ENCODE data around the gene TSPAN32. TPM values are rescaled to one million over a fixed set of nuclear protein-coding genes. Genes with fewer than 3 reads are reported as not detected.
"Not testable (repeated sequence)": the region's sequence is repeated elsewhere in the genome, so short reads cannot be mapped to it uniquely, and the experiment has no call there.

TSPAN32 gene
- total and polyA plus RNA-seq, 5 donors from 2014 or later = 13.8 to 60.7 (median 43.0) TPM

DNA sequence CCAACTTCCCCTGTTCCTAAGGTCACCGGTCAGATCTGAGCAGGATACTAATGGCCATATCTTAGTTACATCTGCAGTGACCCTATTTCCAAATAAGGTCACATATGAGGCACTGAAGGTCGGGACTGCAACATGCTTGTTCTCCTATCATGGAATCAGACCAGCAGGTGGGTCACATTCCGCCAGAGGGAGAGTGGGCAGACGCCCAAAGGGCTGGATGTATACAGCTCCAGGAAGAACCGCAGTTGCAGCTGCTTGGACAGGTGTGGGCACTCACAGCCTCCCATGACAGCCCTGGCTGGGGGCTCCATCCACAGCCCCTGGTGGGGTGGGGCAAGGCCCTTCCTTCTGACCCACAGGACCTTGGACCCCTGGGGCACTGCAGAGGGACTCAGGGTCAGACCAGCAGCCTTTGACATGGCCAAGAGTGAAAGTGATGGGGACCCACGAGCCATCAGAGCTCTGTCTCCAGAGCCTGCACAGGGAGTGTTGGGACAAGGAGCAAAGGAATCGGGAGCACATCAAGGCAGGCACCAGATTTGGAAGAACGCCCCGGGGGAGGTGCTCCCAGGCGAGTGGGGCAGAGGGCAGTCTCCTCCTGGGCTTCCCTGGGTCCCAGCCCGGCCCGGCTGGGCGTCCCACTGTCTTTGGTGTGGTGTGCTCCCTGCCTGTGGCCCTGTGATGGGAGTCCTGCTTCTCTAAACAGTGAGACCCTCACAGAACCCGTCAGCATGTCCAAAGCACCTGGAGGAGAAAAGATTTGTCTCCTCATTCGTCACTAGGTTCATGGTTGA is 62.0 kb downstream of the TSPAN32 start:
- no peak overlapping the region for H3K4me3 Mint-ChIP-seq
- H3K36me3 Mint-ChIP-seq = peaks cover 7% of the 10 kb centered on the region
- no peaks in the 10 kb centered on the region for H3K27me3 ChIP-seq (ENCODE audit: control insufficient read depth, insufficient read depth, low read length)
- no peak overlapping the region for H3K27ac ChIP-seq (ENCODE audit: insufficient read depth, low read length, poor library complexity, severe bottlenecking)
- H3K4me1 ChIP-seq (ENCODE audit: control insufficient read depth, insufficient read depth, low read length, poor library complexity, severe bottlenecking) = no peaks in the 10 kb centered on the region
- H3K27me3 Mint-ChIP-seq = no peaks in the 10 kb centered on the region
- H3K4me1 Mint-ChIP-seq = peaks cover 0 to 2% (median 0%) of the 10 kb centered on the region in 4 donors
- ATAC-seq (ENCODE audit: low read depth in 2 of 2) = no peak
- H3K9me3 ChIP-seq (ENCODE audit: control insufficient read depth in 2 of 2, low read length in 2 of 2) = no peaks in the 10 kb centered on the region
- no peak for DNase-seq
- peak overlapping the region in 1 of 3 donors; percentile 44 for H3K27ac Mint-ChIP-seq
- no peak overlapping the region for H3K4me3 ChIP-seq (ENCODE audit: low read depth, low read length)
- H3K9me3 Mint-ChIP-seq = no peaks in the 10 kb centered on the region
- no peaks in the 10 kb centered on the region for H3K36me3 ChIP-seq (ENCODE audit: control insufficient read depth, insufficient read depth, low read length)

GRCh38 chr11:2364386-2364785 is 62.6 kb downstream of the TSPAN32 start:
- not testable (repeated sequence) for H3K27me3 Mint-ChIP-seq; H3K27ac ChIP-seq (ENCODE audit: insufficient read depth, low read length, poor library complexity, severe bottlenecking); DNase-seq; H3K27me3 ChIP-seq (ENCODE audit: control insufficient read depth, insufficient read depth, low read length); H3K9me3 ChIP-seq (ENCODE audit: control insufficient read depth in 2 of 2, low read length in 2 of 2); H3K4me3 Mint-ChIP-seq; H3K4me1 ChIP-seq (ENCODE audit: control insufficient read depth, insufficient read depth, low read length, poor library complexity, severe bottlenecking); H3K4me1 Mint-ChIP-seq; ATAC-seq (ENCODE audit: low read depth in 2 of 2); H3K36me3 ChIP-seq (ENCODE audit: control insufficient read depth, insufficient read depth, low read length); H3K36me3 Mint-ChIP-seq; H3K4me3 ChIP-seq (ENCODE audit: low read depth, low read length); H3K9me3 Mint-ChIP-seq
- H3K27ac Mint-ChIP-seq = peak overlapping the region in 1 of 3 donors; percentile 86

DNA sequence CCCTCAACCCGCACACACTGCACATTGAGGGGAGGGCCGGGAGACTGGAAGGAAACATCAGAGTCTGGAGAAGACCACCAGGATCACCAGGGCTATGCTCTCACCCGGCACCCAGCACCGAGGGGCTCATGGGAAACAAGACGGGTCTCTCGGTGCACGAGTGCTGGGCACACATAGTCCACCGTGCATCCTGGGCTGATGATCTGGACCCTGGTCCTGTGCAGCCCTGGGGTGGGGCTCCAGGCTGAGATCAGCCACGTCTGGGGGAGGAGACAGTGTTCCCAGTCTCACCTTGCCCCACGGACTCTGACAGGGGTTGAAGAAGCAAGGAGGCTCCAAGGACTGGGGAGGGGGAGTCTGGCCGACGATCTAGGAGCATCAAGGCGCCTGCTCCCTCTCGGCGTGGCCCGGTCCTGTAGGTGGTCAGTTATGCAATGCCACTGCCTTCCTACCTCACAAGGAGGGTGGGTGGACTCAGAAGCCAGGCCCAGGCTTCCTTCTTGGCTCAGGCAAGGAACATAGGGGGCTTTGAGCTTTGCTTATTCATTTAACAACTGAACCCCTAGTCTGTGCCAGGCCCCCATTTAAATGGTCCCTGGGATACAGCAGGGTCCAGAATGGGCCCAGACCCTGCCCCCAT is 63.9 kb downstream of the TSPAN32 start:
- no peaks in the 10 kb centered on the region for H3K36me3 ChIP-seq (ENCODE audit: control insufficient read depth, insufficient read depth, low read length)
- no peaks in the 10 kb centered on the region for H3K27me3 Mint-ChIP-seq
- no peak overlapping the region for H3K27ac ChIP-seq (ENCODE audit: insufficient read depth, low read length, poor library complexity, severe bottlenecking)
- DNase-seq = no peak
- H3K4me1 Mint-ChIP-seq = peaks cover 0 to 2% (median 0%) of the 10 kb centered on the region in 4 donors
- H3K4me3 Mint-ChIP-seq = no peak overlapping the region
- H3K4me1 ChIP-seq (ENCODE audit: control insufficient read depth, insufficient read depth, low read length, poor library complexity, severe bottlenecking) = no peaks in the 10 kb centered on the region
- H3K9me3 Mint-ChIP-seq = no peaks in the 10 kb centered on the region
- H3K27ac Mint-ChIP-seq = no peak overlapping the region
- peaks cover 7% of the 10 kb centered on the region for H3K36me3 Mint-ChIP-seq
- no peak overlapping the region for H3K4me3 ChIP-seq (ENCODE audit: low read depth, low read length)
- H3K9me3 ChIP-seq (ENCODE audit: control insufficient read depth in 2 of 2, low read length in 2 of 2) = no peaks in the 10 kb centered on the region
- no peak for ATAC-seq (ENCODE audit: low read depth in 2 of 2)
- H3K27me3 ChIP-seq (ENCODE audit: control insufficient read depth, insufficient read depth, low read length) = no peaks in the 10 kb centered on the region

GRCh38 chr11:2366276-2366675 is 64.5 kb downstream of the TSPAN32 start:
- Mint-ChIP-seq H3K27ac (no peak overlapping the region), H3K4me3 (no peak overlapping the region), H3K36me3 (peaks cover 7% of the 10 kb centered on the region), H3K27me3 (no peaks in the 10 kb centered on the region), H3K4me1 (peaks cover 0 to 2% (median 0%) of the 10 kb centered on the region in 4 donors), H3K9me3 (no peaks in the 10 kb centered on the region)
- Histone ChIP-seq H3K4me3 (ENCODE audit: low read depth, low read length) (no peak overlapping the region), H3K27ac (ENCODE audit: insufficient read depth, low read length, poor library complexity, severe bottlenecking) (no peak overlapping the region), H3K27me3 (ENCODE audit: control insufficient read depth, insufficient read depth, low read length) (no peaks in the 10 kb centered on the region), H3K9me3 (ENCODE audit: control insufficient read depth in 2 of 2, low read length in 2 of 2) (no peaks in the 10 kb centered on the region), H3K4me1 (ENCODE audit: control insufficient read depth, insufficient read depth, low read length, poor library complexity, severe bottlenecking) (no peaks in the 10 kb centered on the region), H3K36me3 (ENCODE audit: control insufficient read depth, insufficient read depth, low read length) (no peaks in the 10 kb centered on the region)
- DNase-seq = no peak
- ATAC-seq (ENCODE audit: low read depth in 2 of 2) = no peak

GRCh38 chr11:2366733-2367132 is 64.9 kb downstream of the TSPAN32 start:
- H3K27ac ChIP-seq (ENCODE audit: insufficient read depth, low read length, poor library complexity, severe bottlenecking) = no peak overlapping the region
- H3K4me1 Mint-ChIP-seq = peaks cover 0 to 3% (median 0%) of the 10 kb centered on the region in 4 donors
- no peaks in the 10 kb centered on the region for H3K36me3 ChIP-seq (ENCODE audit: control insufficient read depth, insufficient read depth, low read length)
- ATAC-seq (ENCODE audit: low read depth in 2 of 2) (no peak), DNase-seq (no peak)
- no peaks in the 10 kb centered on the region for H3K4me1 ChIP-seq (ENCODE audit: control insufficient read depth, insufficient read depth, low read length, poor library complexity, severe bottlenecking)
- H3K27ac Mint-ChIP-seq = no peak overlapping the region
- H3K27me3 ChIP-seq (ENCODE audit: control insufficient read depth, insufficient read depth, low read length) = no peaks in the 10 kb centered on the region
- H3K4me3 ChIP-seq (ENCODE audit: low read depth, low read length) = no peak overlapping the region
- H3K9me3 ChIP-seq (ENCODE audit: control insufficient read depth in 2 of 2, low read length in 2 of 2) = no peaks in the 10 kb centered on the region
- peaks cover 10% of the 10 kb centered on the region for H3K36me3 Mint-ChIP-seq
- H3K9me3 Mint-ChIP-seq = no peaks in the 10 kb centered on the region
- H3K27me3 Mint-ChIP-seq = no peaks in the 10 kb centered on the region
- H3K4me3 Mint-ChIP-seq = peak overlapping the region in 1 of 4 donors; percentile 23

- no peak for ATAC-seq (ENCODE audit: low read depth in 2 of 2)
- H3K36me3 ChIP-seq (ENCODE audit: control insufficient read depth, insufficient read depth, low read length) = no peaks in the 10 kb centered on the region
- no peaks in the 10 kb centered on the region for H3K4me1 ChIP-seq (ENCODE audit: control insufficient read depth, insufficient read depth, low read length, poor library complexity, severe bottlenecking)
- H3K4me1 Mint-ChIP-seq = peaks cover 0 to 2% (median 0%) of the 10 kb centered on the region in 4 donors
- peaks cover 4% of the 10 kb centered on the region for H3K36me3 Mint-ChIP-seq
- no peaks in the 10 kb centered on the region for H3K9me3 ChIP-seq (ENCODE audit: control insufficient read depth in 2 of 2, low read length in 2 of 2)
- H3K27me3 ChIP-seq (ENCODE audit: control insufficient read depth, insufficient read depth, low read length) = no peaks in the 10 kb centered on the region
- no peak overlapping the region for H3K4me3 ChIP-seq (ENCODE audit: low read depth, low read length)
- peak overlapping the region in 1 of 4 donors; percentile 35 for H3K4me3 Mint-ChIP-seq
- no peak overlapping the region for H3K27ac ChIP-seq (ENCODE audit: insufficient read depth, low read length, poor library complexity, severe bottlenecking)
- H3K27me3 Mint-ChIP-seq = no peaks in the 10 kb centered on the region
- H3K27ac Mint-ChIP-seq = no peak overlapping the region
- no peak for DNase-seq
- no peaks in the 10 kb centered on the region for H3K9me3 Mint-ChIP-seq
These were observed 65.7 kb downstream of the TSPAN32 start for GRCh38 chr11:2367266-2368160.

All from CD4-positive, CD25-positive, alpha-beta regulatory T cell (primary cell).